ENCODE results near the gene AXL. TPM values are rescaled to one million over a fixed set of nuclear protein-coding genes. Genes with fewer than 3 reads are reported as not detected.

AXL gene
- total and polyA plus RNA-seq, 2 of the 8 experiments (the other 6 are each of a cell fraction or from before 2014, with no cell fraction given), result 35.3 to 51.0 TPM

DNA sequence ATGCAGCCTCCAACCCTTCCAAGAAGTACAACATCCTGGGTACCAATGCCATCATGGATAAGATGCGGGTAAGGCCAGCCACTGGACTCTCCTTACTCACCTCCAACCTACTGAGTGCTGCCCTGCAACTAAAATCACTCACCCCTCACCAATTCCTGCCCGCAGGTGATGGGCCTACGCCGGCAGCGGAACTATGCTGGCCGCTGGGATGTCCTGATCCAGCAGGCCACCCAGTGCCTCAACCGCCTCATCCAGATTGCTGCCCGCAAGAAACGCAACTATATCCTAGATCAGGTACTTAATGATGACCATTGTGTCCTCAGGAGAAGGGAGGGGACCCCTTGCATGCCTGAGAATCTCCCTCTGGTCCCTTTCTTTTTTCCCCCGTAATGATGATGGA, 75.4 kb downstream of the AXL start:
- H4K8ac ChIP-seq (ENCODE audit: extremely low read depth, insufficient read depth, low read length), result no peak overlapping the region; the same call in 1 of the 2 replicates
- no peak overlapping the region for H2BK5ac ChIP-seq (ENCODE audit: low read depth, low read length)
- no peak overlapping the region for H3K4me2 ChIP-seq (ENCODE audit: insufficient read depth in 1 of 2, low read depth in 2 of 2, low read length in 2 of 2)
- TF ChIP-seq EZH2 (IDR thresholded peaks at IDR 0.05; ENCODE audit: low read depth, low read length, severe bottlenecking) (no peak), FOSL1 (IDR thresholded peaks at IDR 0.05; ENCODE audit: insufficient read depth, low read depth, low read length) (no peak), NANOG (IDR thresholded peaks at IDR 0.05; ENCODE audit: insufficient read depth, low read depth, low read length, poor library complexity, severe bottlenecking) (no peak), SAP30 (IDR thresholded peaks at IDR 0.05; ENCODE audit: insufficient read depth, insufficient replicate concordance, low read length) (no peak), RXRA (IDR thresholded peaks at IDR 0.05; ENCODE audit: insufficient read depth, low read depth, low read length) (no peak), TAF7 (optimal IDR thresholded peaks at IDR 0.05; ENCODE audit: borderline replicate concordance, low read depth, low read length) (no peak), RAD21 (IDR thresholded peaks at IDR 0.05 in 1 of 2, conservative IDR thresholded peaks at IDR 0.05 in 1 of 2; ENCODE audit: low read depth in 2 of 2, low read length in 2 of 2) (no peak), EGR1 (IDR thresholded peaks at IDR 0.05; ENCODE audit: borderline replicate concordance, low read depth, low read length) (no peak), SIRT6 (IDR thresholded peaks at IDR 0.05; ENCODE audit: low read length) (no peak)
- TF ChIP-seq, protein P1, sequence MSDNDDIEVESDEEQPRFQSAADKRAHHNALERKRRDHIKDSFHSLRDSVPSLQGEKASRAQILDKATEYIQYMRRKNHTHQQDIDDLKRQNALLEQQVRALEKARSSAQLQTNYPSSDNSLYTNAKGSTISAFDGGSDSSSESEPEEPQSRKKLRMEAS (IDR thresholded peaks at IDR 0.05), result no peak
- no peak overlapping the region for H3K4ac ChIP-seq (replicated peaks; ENCODE audit: insufficient read length, low read depth, low read length)
- no peaks in the 10 kb centered on the region for H3K9me3 ChIP-seq (ENCODE audit: insufficient read depth in 2 of 2, low read depth in 1 of 2, low read length in 1 of 2)
- H2BK120ac ChIP-seq (replicated peaks; ENCODE audit: low read depth, low read length), result no peak overlapping the region
- no peak overlapping the region for H3K9ac ChIP-seq (replicated peaks in 1 of 4; ENCODE audit: extremely low read depth in 1 of 4, low read depth in 3 of 4, low read length in 3 of 4)
- H3K18ac ChIP-seq (ENCODE audit: extremely low read depth, low read length), result no peak overlapping the region
- H4K20me1 ChIP-seq (replicated peaks in 1 of 2; ENCODE audit: control insufficient read depth in 1 of 2, insufficient read depth in 2 of 2, low read length in 2 of 2), result peaks cover 9 to 21% of the 10 kb centered on the region in 2 experiments
- no peak overlapping the region for H2BK12ac ChIP-seq (ENCODE audit: low read depth, low read length)
- H3K23me2 ChIP-seq (ENCODE audit: low read depth, low read length), result no peaks in the 10 kb centered on the region
- no peak overlapping the region for H3K4me3 ChIP-seq (ENCODE audit: extremely low read depth in 1 of 4, insufficient read depth in 2 of 4, low read depth in 3 of 4, low read length in 4 of 4)
- POLR2A ChIA-PET (ENCODE audit: partially characterized antibody), result interaction anchor here (0.6 to 38.6 kb wide), 3 partner anchors 9 to 114 kb away, joined by 3 to 579 read pairs (median 579); partner anchors contain the start of genes CCDC97 and HNRNPUL1
- no peak overlapping the region for H3K56ac ChIP-seq (replicated peaks; ENCODE audit: insufficient read length, low read depth, low read length)
- no peak overlapping the region for H2BK20ac ChIP-seq (ENCODE audit: low read length)
- H3K14ac ChIP-seq (ENCODE audit: insufficient read length), result no peak overlapping the region
- no peak overlapping the region for H4K91ac ChIP-seq (replicated peaks; ENCODE audit: insufficient read length, low read length)
- no peak for DNase-seq (ENCODE audit: low read depth in 1 of 2, low spot score in 2 of 2)
- H3K27me3 ChIP-seq (replicated peaks in 1 of 4; ENCODE audit: control insufficient read depth in 3 of 4, extremely low read depth in 1 of 4, insufficient read depth in 3 of 4, low read length in 3 of 4), result no peaks in the 10 kb centered on the region
- H3K27ac ChIP-seq (ENCODE audit: low read depth, low read length), result no peak overlapping the region
- H3K79me2 ChIP-seq (ENCODE audit: control insufficient read depth in 1 of 2, insufficient read depth in 2 of 2, low read length in 2 of 2), result 0 out of 4 replicates have a peak, but pooled peaks cover 0 to 7% of the 10 kb centered on the region in 2 experiments
- peaks cover 0 to 1% (median 0%) of the 10 kb centered on the region in 4 experiments; a peak in 1 of 7 replicates for H3K4me1 ChIP-seq (replicated peaks in 1 of 4; ENCODE audit: control insufficient read depth in 3 of 4, insufficient read depth in 4 of 4, low read length in 3 of 4)
- H2AFZ ChIP-seq (ENCODE audit: low read length), result no peak overlapping the region
- CTCF ChIA-PET (ENCODE audit: partially characterized antibody), result interaction anchor here (0.9 to 7.8 kb wide), 2 partner anchors 12 to 88 kb away, joined by 3 to 63 read pairs; no protein-coding TSS in a partner anchor
- H2AK5ac ChIP-seq (ENCODE audit: low read depth, low read length), result no peak overlapping the region
- peaks cover 5% of the 10 kb centered on the region; the same call in 1 of the 2 replicates for H3K79me1 ChIP-seq (ENCODE audit: low read depth, low read length)
- H3K23ac ChIP-seq (ENCODE audit: insufficient read length), result no peak overlapping the region
- FAIRE-seq, result no peak
- peaks cover 71 to 99% (median 92%) of the 10 kb centered on the region in 4 experiments for H3K36me3 ChIP-seq (ENCODE audit: control insufficient read depth in 2 of 4, insufficient read depth in 4 of 4, low read length in 3 of 4)
- H2BK15ac ChIP-seq (ENCODE audit: low read length), result no peak overlapping the region
- no peak overlapping the region for H4K5ac ChIP-seq (ENCODE audit: insufficient read length, low read depth, low read length)
- 96% methylated on average over 10 of the region's 10 CpGs; no CpG with 5 or more reads in 1 of the 2 experiments for WGBS, 2 experiments (ENCODE audit: extremely low coverage in 1 of 2, insufficient coverage in 1 of 2, insufficient read length in 1 of 2, insufficient replicate concordance in 2 of 2, low coverage in 1 of 2, low lambda C conversion rate in 2 of 2, missing lambda C conversion rate in 1 of 2)

Measured in H1 (cell line).